HEK293 (cell line): ENCODE results near the gene PKLR.
"Not testable (repeated sequence)": the region's sequence is repeated elsewhere in the genome, so short reads cannot be mapped to it uniquely, and the experiment has no call there.

ENCODE experiments used
- CTCF ChIP-seq: fragments of 450-650 bp; formaldehyde crosslinking; IDR thresholded peaks from 2 replicates; pipeline ENCODE4 v1.5.1; 2016; ENCODE audit warnings: missing biosample characterization, missing genetic modification characterization
- RBAK ChIP-seq: fragments of 450-650 bp; formaldehyde crosslinking; IDR thresholded peaks from 2 replicates; pipeline ENCODE4 v1.5.1; 2016; ENCODE audit warnings: missing biosample characterization, missing genetic modification characterization
- ZBTB21 ChIP-seq: fragments of 450-650 bp; formaldehyde crosslinking; IDR thresholded peaks from 2 replicates; pipeline ENCODE4 v1.5.1; 2017; ENCODE audit warnings: missing biosample characterization, missing genetic modification characterization
- ZNF121 ChIP-seq: fragments of 450-650 bp; formaldehyde crosslinking; IDR thresholded peaks from 2 replicates; pipeline ENCODE4 v1.5.1; 2016; ENCODE audit warnings: missing biosample characterization, missing genetic modification characterization
- ZNF23 ChIP-seq: fragments of 450-650 bp; formaldehyde crosslinking; IDR thresholded peaks from 2 replicates; pipeline ENCODE4 v1.5.1; 2016; ENCODE audit warnings: missing biosample characterization, missing genetic modification characterization, borderline replicate concordance

- not testable (repeated sequence) for TF ChIP-seq RBAK (tag by site-specific recombination); ZBTB21 (tag by site-specific recombination); CTCF (tag by site-specific recombination); ZNF121; ZNF23 (tag by site-specific recombination)
These were observed 10.2 kb downstream of the PKLR start for GRCh38 chr1:155291006-155291405.
